SU-DHL-6 (cell line): Measurements from ENCODE around the gene CYP19A1.

Source experiments
- H2AFZ ChIP-seq: fragments of 200-600 bp; sonication (generic); 2 replicates; pipeline ENCODE4 v1.6.1; 2014; ENCODE audit warnings: low read depth, mild to moderate bottlenecking, moderate library complexity, mixed read lengths, antibody characterized with exemption, low read length; ENCODE audit not compliant: severe bottlenecking
- H3F3A ChIP-seq: fragments of 200-600 bp; shearing (Covaris generic); 2 replicates; pipeline ENCODE4 v1.6.0; 2016; ENCODE audit warnings: antibody characterized with exemption, mild to moderate bottlenecking; ENCODE audit not compliant: insufficient read depth
- H3K27ac ChIP-seq: fragments of 200-600 bp; sonication (generic); 2 replicates; pipeline ENCODE4 v1.5.1; 2016; ENCODE audit warnings: low read depth, mild to moderate bottlenecking, low read length, moderate library complexity, mixed read lengths
- H3K27me3 ChIP-seq: fragments of 200-600 bp; sonication (generic), shearing (Covaris generic); 2 replicates; pipeline ENCODE4 v1.6.0; 2014; ENCODE audit warnings: mild to moderate bottlenecking, low read length
- H3K36me3 ChIP-seq: fragments of 200-600 bp; sonication (generic); 2 replicates; pipeline ENCODE4 v1.6.1; 2014; ENCODE audit warnings: mild to moderate bottlenecking, low read length, mixed read lengths
- H3K4me2 ChIP-seq: fragments of 300-600, 200-600 bp; shearing (Covaris generic), sonication (generic); 2 replicates; pipeline ENCODE4 v1.6.0; 2014; ENCODE audit warnings: low read length, low read depth, mild to moderate bottlenecking; ENCODE audit not compliant: poor library complexity, severe bottlenecking
- H3K4me3 ChIP-seq: fragments of 200-600 bp; sonication (generic); 2 replicates; pipeline ENCODE4 v1.5.1; 2014; ENCODE audit warnings: antibody characterized with exemption, low read length, mild to moderate bottlenecking, mixed read lengths; ENCODE audit not compliant: insufficient read depth, poor library complexity, severe bottlenecking
- H3K79me2 ChIP-seq: fragments of 200-600 bp; sonication (generic); 2 replicates; pipeline ENCODE4 v1.6.1; 2014; ENCODE audit warnings: mild to moderate bottlenecking, low read length, moderate library complexity; ENCODE audit not compliant: insufficient read depth
- H3K9ac ChIP-seq: fragments of 200-600 bp; sonication (generic); 2 replicates; pipeline ENCODE4 v1.7.0; 2014; ENCODE audit warnings: mild to moderate bottlenecking, low read length
- H3K9me2 ChIP-seq: fragments of 200-600 bp; sonication (generic); replicated peaks from 2 replicates; pipeline ENCODE4 v1.6.1; 2014; ENCODE audit warnings: low read length; ENCODE audit not compliant: insufficient read depth
- H3K9me3 ChIP-seq: fragments of 200-600 bp; sonication (generic); 2 replicates; pipeline ENCODE4 v1.6.1; 2014; ENCODE audit warnings: low read length, mixed read lengths; ENCODE audit not compliant: insufficient read depth
- H4K20me1 ChIP-seq: fragments of 200-600 bp; sonication (generic); 2 replicates; pipeline ENCODE4 v1.6.1; 2014; ENCODE audit warnings: low read depth, mild to moderate bottlenecking, antibody characterized with exemption, low read length, moderate library complexity, mixed read lengths
- CTCF ChIP-seq: fragments of 200-600 bp; sonication (generic); IDR thresholded peaks from one replicate; pipeline ENCODE4 v1.5.1; 2017; ENCODE audit warnings: antibody characterized with exemption, mild to moderate bottlenecking, low read length, moderate library complexity; ENCODE audit not compliant: insufficient read depth, poor library complexity, severe bottlenecking
- EZH2phosphoT487 ChIP-seq: fragments of 200-600 bp; sonication (generic), shearing (Covaris generic); conservative IDR thresholded peaks from 2 replicates; pipeline ENCODE4 v1.6.1; 2018; ENCODE audit warnings: mild to moderate bottlenecking, antibody characterized with exemption, low read length, moderate library complexity, mixed read lengths

Gene CYP19A1

DNA sequence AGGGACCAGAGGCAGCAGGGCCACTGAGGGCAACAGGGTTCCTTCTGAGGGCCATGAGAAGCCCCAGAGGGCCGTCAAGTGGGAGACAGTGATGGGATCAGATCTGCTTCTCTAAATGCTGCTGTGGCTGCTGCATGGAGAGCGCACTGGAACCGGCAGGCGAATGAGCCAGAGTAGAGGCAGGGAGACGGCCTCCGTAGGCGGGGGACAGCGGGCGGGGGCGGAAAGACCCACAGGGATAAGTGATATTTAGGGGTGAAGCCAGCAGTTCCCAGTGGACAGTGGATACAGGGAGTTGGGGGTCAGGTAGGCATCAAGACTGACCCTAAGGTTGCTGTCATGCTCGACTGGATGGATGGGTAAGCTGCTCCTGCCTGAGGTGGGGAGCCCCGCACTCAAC is 48.1 kb upstream of the CYP19A1 start:
- H3K9me3 ChIP-seq: no peaks in the 10 kb centered on the region
- no peaks in the 10 kb centered on the region for H3F3A ChIP-seq
- H3K36me3 ChIP-seq: no peaks in the 10 kb centered on the region
- no peak for TF ChIP-seq CTCF
- TF ChIP-seq EZH2phosphoT487: no peak
- no peak overlapping the region for H3K4me3 ChIP-seq
- H3K79me2 ChIP-seq: no peaks in the 10 kb centered on the region
- H3K27ac ChIP-seq: no peak overlapping the region
- H3K4me2 ChIP-seq: no peak overlapping the region
- H4K20me1 ChIP-seq: no peaks in the 10 kb centered on the region
- H3K27me3 ChIP-seq: no peaks in the 10 kb centered on the region
- no peaks in the 10 kb centered on the region for H3K9me2 ChIP-seq
- H2AFZ ChIP-seq: no peak overlapping the region
- no peak overlapping the region for H3K9ac ChIP-seq

DNA sequence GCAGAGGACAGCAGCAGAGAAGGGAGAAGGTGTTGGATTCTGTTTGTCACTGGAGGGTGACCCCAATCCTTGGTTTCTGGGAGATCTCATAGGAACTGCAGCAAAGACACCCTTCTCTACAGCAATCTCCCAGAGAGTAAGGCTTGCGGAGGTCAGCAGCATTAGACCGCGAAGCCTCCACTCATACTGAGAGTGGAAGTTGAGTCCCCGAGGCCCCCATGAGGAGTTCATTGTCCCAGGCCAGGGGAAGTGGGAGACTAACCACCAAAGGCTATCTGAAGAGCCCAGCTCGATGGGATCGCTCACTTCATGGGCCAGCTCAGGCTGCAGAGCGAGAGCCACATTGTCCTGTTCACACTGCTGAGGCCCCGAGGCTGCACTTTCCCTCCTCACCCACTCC is 47.6 kb upstream of the CYP19A1 start:
- no peak overlapping the region for H2AFZ ChIP-seq
- H3K4me3 ChIP-seq: no peak overlapping the region
- no peaks in the 10 kb centered on the region for H3K36me3 ChIP-seq
- no peak for TF ChIP-seq EZH2phosphoT487
- TF ChIP-seq CTCF: no peak
- H3K79me2 ChIP-seq: no peaks in the 10 kb centered on the region
- no peak overlapping the region for H3K4me2 ChIP-seq
- H4K20me1 ChIP-seq: no peaks in the 10 kb centered on the region
- no peak overlapping the region for H3K27ac ChIP-seq
- H3K9ac ChIP-seq: no peak overlapping the region
- H3F3A ChIP-seq: no peaks in the 10 kb centered on the region
- no peaks in the 10 kb centered on the region for H3K9me2 ChIP-seq
- no peaks in the 10 kb centered on the region for H3K9me3 ChIP-seq
- no peaks in the 10 kb centered on the region for H3K27me3 ChIP-seq

GRCh38 chr15:51382787-51383186 is 44.4 kb upstream of the CYP19A1 start:
- peak; percentile 24 for TF ChIP-seq CTCF
- TF ChIP-seq EZH2phosphoT487: no peak
- no peaks in the 10 kb centered on the region for H3F3A ChIP-seq
- H3K27me3 ChIP-seq: no peaks in the 10 kb centered on the region
- no peaks in the 10 kb centered on the region for H3K9me3 ChIP-seq
- no peaks in the 10 kb centered on the region for H3K9me2 ChIP-seq
- no peaks in the 10 kb centered on the region for H4K20me1 ChIP-seq
- H2AFZ ChIP-seq: no peak overlapping the region
- no peak overlapping the region for H3K4me2 ChIP-seq
- no peak overlapping the region for H3K9ac ChIP-seq
- H3K27ac ChIP-seq: no peak overlapping the region
- H3K36me3 ChIP-seq: no peaks in the 10 kb centered on the region
- no peak overlapping the region for H3K4me3 ChIP-seq
- no peaks in the 10 kb centered on the region for H3K79me2 ChIP-seq
